ENCODE measurements around the gene SAXO1. TPM values are rescaled to one million over a fixed set of nuclear protein-coding genes. Genes with fewer than 3 reads are reported as not detected.

The SAXO1 gene
- total RNA-seq, 1 donor from 2014 or later, result 0.09 TPM

GRCh38 chr9:18923671-18924430, 109.2 kb downstream of the SAXO1 start:
- no peak overlapping the region for H3K4me3 ChIP-seq
- no peak overlapping the region for H3K4me2 ChIP-seq
- no peaks in the 10 kb centered on the region for H3F3A ChIP-seq (ENCODE audit: low read depth)
- Mint-ChIP-seq H3K36me3 (no peaks in the 10 kb centered on the region), H3K27me3 (ENCODE audit: insufficient read depth, low read depth) (peaks cover 4% of the 10 kb centered on the region), H3K27ac (no peak overlapping the region), H3K4me3 (no peak overlapping the region), H3K4me1 (no peaks in the 10 kb centered on the region), H3K9me3 (no peaks in the 10 kb centered on the region)
- no peaks in the 10 kb centered on the region for H3K27me3 ChIP-seq
- H3K9ac ChIP-seq, result no peak overlapping the region
- no peak for DNase-seq (ENCODE audit: low spot score)
- no peaks in the 10 kb centered on the region for H3K36me3 ChIP-seq
- H4K20me1 ChIP-seq (ENCODE audit: low read depth), result no peaks in the 10 kb centered on the region
- H2AFZ ChIP-seq (replicated peaks), result no peak overlapping the region
- H3K9me3 ChIP-seq (ENCODE audit: low read depth), result no peaks in the 10 kb centered on the region
- TF ChIP-seq EZH2 (IDR thresholded peaks at IDR 0.05), result no peak
- no peak for TF ChIP-seq CTCF (IDR thresholded peaks at IDR 0.05)
- TF ChIP-seq EZH2phosphoT487 (IDR thresholded peaks at IDR 0.05), result no peak
- no peaks in the 10 kb centered on the region for H3K79me2 ChIP-seq (ENCODE audit: low read depth)
- no peak overlapping the region for H3K27ac ChIP-seq
- H3K4me1 ChIP-seq, result peaks cover 14% of the 10 kb centered on the region

GRCh38 chr9:18923167-18923566, 109.8 kb downstream of the SAXO1 start:
- TF ChIP-seq EZH2phosphoT487 (IDR thresholded peaks at IDR 0.05), result no peak
- no peak for TF ChIP-seq EZH2 (IDR thresholded peaks at IDR 0.05)
- TF ChIP-seq CTCF (IDR thresholded peaks at IDR 0.05), result no peak
- Histone ChIP-seq H3K9ac (no peak overlapping the region), H3K9me3 (ENCODE audit: low read depth) (no peaks in the 10 kb centered on the region), H3K4me1 (peaks cover 14% of the 10 kb centered on the region), H3K36me3 (no peaks in the 10 kb centered on the region), H2AFZ (replicated peaks) (no peak overlapping the region), H3K27ac (no peak overlapping the region), H3K79me2 (ENCODE audit: low read depth) (no peaks in the 10 kb centered on the region), H3K4me2 (no peak overlapping the region), H3F3A (ENCODE audit: low read depth) (no peaks in the 10 kb centered on the region), H4K20me1 (ENCODE audit: low read depth) (no peaks in the 10 kb centered on the region), H3K27me3 (no peaks in the 10 kb centered on the region), H3K4me3 (no peak overlapping the region)
- peaks cover 5% of the 10 kb centered on the region for H3K27me3 Mint-ChIP-seq (ENCODE audit: insufficient read depth, low read depth)
- no peaks in the 10 kb centered on the region for H3K4me1 Mint-ChIP-seq
- H3K9me3 Mint-ChIP-seq, result no peaks in the 10 kb centered on the region
- H3K4me3 Mint-ChIP-seq, result no peak overlapping the region
- no peaks in the 10 kb centered on the region for H3K36me3 Mint-ChIP-seq
- H3K27ac Mint-ChIP-seq, result no peak overlapping the region
- DNase-seq (ENCODE audit: low spot score), result no peak

GRCh38 chr9:18922161-18922885, 110.7 kb downstream of the SAXO1 start:
- Histone ChIP-seq H4K20me1 (ENCODE audit: low read depth) (no peaks in the 10 kb centered on the region), H3F3A (ENCODE audit: low read depth) (no peaks in the 10 kb centered on the region), H2AFZ (replicated peaks) (no peak overlapping the region), H3K4me1 (peaks cover 14% of the 10 kb centered on the region), H3K27ac (no peak overlapping the region), H3K27me3 (no peaks in the 10 kb centered on the region), H3K36me3 (no peaks in the 10 kb centered on the region), H3K79me2 (ENCODE audit: low read depth) (no peaks in the 10 kb centered on the region), H3K4me2 (no peak overlapping the region), H3K9me3 (ENCODE audit: low read depth) (no peaks in the 10 kb centered on the region), H3K9ac (no peak overlapping the region), H3K4me3 (no peak overlapping the region)
- no peaks in the 10 kb centered on the region for H3K36me3 Mint-ChIP-seq
- no peak overlapping the region for H3K4me3 Mint-ChIP-seq
- DNase-seq (ENCODE audit: low spot score), result no peak
- TF ChIP-seq CTCF (IDR thresholded peaks at IDR 0.05) (no peak), EZH2phosphoT487 (IDR thresholded peaks at IDR 0.05) (no peak), EZH2 (IDR thresholded peaks at IDR 0.05) (no peak)
- no peak overlapping the region for H3K27ac Mint-ChIP-seq
- H3K9me3 Mint-ChIP-seq, result no peaks in the 10 kb centered on the region
- peaks cover 8% of the 10 kb centered on the region for H3K27me3 Mint-ChIP-seq (ENCODE audit: insufficient read depth, low read depth)
- no peaks in the 10 kb centered on the region for H3K4me1 Mint-ChIP-seq

Data from neural progenitor cell (in vitro differentiated cells).